ENCODE results near the gene USP34.
"Not testable (repeated sequence)": the region's sequence is repeated elsewhere in the genome, so short reads cannot be mapped to it uniquely, and the experiment has no call there.

USP34 gene

DNA sequence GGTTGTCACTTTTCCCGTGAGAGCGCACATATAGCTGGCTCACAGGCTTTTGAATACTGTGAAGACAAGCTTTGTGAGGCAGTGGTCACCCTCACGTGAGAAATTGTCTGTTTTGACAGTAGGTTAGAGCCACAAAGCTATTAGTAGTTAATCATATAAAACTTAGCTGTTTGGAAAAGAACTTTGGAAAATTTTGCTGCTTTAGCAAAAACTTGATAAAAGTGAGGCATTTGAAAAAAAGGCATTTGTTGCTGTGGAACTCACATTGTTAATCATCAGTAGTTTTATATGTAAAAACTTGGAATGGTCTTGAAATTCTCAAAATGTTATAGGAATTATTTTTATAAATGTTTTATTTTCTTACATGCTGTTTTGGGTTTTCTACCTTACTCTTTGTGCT is 286.6 kb downstream of the USP34 start:
- DNase-seq (ENCODE audit: low spot score) = no peak

DNA sequence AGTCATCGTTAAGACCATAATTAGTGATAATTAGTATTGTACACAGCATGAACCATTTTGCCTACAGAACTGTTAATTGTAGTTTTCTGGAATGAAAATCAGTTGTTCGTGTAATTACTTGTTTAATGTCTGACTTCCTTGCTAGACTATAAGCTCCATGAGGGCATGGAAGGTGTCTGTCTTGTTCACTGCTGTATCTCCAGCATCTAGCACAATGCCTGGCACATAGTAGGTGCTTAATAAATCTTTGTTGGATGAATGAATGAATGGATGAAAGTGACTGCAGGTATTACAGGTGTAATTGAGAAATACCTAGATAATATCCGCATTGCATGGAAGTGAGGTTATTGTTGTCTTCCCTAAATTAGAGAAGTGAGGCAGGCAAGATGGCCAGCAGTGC is 287.1 kb downstream of the USP34 start:
- DNase-seq (ENCODE audit: low spot score) = no peak

DNA sequence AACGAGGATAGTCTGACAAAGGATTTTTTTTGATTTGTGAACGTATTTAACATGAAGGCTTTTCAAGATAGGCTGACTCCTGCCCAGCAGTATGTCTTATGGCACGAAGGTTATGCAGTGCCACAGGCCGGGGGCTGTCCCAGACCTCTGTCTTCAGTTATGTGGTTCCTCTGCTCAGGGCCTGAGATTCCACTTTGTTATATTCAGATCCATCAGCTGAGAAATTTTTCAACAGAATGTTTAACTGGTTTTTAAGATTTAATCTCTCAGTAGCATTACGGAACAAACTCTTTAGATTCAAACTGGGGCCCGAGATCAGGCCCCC is 288.9 kb downstream of the USP34 start:
- no peak for DNase-seq (ENCODE audit: low spot score)

DNA sequence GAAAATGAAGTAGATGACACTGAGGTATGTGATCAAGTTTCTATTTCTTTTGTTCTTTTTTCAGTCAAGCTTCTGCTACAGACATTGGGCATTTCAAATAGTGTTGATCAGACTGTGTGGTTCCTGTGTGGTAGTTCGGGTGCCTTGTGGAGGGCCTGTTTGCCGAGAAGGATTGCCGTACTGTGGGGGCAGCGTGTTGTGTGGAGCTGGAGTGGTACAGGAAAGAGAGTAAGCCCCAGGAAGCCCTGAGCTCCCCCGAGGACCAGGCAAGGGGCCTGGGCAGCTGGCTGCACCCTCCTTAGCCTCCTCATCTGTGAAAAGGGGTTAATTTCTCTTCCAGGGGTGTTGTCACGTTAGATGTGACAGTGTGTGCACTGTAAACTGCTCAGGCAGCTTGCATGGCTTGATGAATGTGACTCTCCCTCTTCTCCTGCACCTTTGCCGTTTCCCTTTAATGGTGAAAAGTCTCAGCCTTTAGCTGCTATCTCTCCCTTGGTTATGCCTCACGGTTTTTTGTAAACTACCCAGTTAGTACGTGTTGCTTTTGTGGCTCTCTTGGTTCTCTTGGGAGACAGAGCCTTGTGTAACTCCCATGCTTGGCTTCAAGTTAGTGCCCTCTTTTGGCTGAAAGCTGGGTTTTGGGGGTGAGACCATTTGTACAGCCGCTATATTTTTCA is 289.4 kb downstream of the USP34 start:
- no peak for DNase-seq (ENCODE audit: low spot score)

DNA sequence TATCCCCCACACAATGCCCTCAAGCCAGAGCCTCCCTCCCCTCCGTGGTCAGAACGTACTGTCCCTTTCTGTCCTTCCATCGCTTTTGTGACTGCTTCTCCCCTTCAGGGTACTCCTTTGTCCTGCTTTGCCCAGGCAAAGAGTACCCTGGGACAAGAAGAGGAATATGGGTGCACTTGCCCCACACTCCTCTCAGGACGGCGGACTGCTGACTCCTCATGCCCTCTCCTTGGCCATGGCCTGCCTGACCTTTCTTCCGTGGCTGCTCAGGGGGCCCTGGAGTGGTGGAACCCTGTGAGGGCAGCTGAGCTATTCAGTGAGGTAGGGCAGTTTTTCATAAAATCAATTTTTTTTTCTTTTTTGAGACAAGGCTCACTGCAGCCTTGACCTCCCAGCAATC is 290.2 kb downstream of the USP34 start:
- no peak for DNase-seq (ENCODE audit: low spot score)

DNA sequence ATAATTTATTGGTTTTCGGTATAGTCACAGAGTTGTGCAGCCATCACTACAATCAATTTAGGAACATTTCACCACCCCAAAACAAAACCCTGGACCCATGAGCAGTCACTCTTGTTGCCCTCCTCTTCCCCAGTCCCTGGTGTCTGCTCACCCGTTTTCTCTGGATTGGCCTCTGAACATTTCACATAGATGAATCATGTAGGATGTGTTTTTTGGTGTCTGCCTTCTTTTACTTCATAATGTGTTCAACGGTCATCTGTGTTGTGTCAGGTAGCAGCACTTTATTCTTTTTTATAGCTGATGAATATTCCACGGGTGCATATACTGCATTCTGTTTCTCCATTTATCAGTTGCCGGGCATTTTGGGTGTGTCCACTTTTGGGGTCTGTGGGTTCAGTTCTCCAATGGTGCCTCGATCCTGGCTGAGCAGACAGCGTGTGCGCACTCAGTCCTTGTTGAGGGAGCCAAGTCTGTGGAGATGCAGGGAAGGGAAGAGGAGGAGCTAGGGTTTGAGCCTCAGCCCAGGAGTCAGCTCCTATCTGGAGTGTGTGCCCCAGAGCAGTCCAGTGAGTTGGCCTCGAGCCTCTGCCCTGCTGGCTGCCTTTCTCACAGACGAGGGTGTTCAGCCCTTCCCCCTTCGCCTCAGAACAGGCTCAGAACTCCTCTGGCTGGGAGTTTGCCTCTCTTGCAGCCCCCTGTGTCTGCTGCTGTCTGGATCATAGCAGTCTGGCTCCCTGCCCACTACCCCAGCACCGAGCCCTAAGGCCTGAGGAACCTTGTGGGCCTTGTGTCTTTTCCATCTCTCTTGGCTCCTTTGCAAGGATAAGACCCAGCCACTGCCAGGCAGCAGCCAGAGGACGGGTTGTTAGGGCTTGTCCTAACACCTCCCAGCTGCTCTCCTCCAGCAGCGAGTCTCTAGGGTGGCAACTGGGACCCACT is 290.9 kb downstream of the USP34 start:
- DNase-seq (ENCODE audit: low spot score) = no peak

DNA sequence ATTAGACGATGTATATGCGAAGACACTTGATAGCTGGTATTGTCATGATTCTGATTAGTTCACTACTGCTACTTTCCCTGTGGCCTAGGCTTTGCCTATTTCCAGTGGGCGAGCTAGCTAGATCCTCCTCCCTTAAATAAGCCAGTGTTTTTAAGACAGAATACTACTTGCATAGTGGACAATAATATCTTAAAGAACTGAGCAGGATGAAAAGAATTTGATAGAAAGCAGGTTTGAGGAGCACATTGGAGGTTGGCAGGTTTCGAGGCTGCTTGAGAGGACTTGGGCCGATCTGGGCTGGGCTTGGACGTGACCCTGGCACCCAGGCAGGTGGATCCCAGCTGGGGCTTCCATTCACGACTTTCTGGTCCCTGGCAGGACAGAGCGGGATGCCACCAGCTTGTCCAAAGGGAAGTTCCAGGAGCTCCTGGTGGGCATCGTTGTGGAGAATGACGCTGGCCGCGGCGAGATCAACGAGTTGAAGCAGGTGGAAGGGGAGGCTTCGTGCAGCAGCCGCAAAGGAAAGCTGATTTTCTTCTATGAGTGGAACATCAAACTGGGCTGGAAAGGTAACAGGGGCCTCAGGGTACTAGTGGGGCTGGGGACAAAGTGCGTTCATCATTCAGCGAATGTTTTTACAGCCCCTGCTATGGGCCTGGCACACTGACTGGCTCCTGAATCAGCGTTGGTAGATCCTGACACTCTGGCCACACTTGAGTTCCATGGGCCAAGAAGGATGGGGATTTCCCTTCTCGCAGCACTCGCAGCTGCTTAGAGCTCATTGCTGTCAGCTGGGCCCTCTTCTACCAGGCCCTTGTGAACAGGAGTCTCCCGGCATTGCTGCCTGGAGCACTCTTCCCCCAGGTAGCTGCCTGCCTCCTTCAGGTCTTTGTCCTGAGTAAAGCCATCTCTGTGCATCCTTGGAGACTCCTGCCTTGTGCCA is 292.0 kb downstream of the USP34 start:
- no peak for DNase-seq (ENCODE audit: low spot score)

DNA sequence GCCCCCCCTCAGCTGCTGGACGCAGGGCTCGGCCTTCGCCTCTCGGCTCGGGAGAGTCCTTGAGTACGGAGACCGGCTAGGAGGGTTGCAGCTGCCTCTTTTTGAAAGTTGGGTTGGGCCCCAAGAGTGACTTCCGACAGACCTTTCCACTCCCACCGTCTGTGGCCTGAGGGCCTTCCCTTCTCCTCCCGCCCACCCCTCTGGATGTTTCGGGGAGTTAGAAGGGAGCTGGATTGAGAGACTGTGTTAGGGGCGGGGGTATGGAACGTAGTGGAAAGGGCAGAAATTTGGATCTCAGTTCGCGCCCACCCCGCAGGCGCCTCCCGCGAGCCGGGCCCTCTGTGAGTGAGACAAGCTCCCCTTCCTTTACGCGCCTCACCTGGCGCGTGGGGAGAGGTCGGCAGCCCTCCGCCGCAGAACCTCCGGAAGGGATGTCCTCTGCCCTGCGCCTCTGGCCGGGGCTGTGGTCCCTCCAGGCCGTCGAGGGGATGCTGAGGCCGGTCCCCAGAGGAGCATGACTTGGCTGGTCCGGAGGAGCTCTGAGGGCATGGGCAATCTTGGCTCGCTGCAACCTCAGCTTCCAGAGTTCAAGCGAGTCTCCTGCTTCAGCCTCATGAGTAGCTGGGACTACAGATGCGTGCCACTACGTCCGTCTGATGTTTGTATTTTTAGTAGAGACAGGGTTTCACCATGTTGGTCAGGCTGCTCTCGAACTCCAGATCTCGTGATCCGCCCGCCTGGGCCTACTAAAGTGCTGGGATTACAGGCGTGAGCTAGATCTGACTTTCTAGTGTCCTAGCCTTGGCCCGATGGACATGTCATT is 292.9 kb downstream of the USP34 start:
- no peak for DNase-seq (ENCODE audit: low spot score)

DNA sequence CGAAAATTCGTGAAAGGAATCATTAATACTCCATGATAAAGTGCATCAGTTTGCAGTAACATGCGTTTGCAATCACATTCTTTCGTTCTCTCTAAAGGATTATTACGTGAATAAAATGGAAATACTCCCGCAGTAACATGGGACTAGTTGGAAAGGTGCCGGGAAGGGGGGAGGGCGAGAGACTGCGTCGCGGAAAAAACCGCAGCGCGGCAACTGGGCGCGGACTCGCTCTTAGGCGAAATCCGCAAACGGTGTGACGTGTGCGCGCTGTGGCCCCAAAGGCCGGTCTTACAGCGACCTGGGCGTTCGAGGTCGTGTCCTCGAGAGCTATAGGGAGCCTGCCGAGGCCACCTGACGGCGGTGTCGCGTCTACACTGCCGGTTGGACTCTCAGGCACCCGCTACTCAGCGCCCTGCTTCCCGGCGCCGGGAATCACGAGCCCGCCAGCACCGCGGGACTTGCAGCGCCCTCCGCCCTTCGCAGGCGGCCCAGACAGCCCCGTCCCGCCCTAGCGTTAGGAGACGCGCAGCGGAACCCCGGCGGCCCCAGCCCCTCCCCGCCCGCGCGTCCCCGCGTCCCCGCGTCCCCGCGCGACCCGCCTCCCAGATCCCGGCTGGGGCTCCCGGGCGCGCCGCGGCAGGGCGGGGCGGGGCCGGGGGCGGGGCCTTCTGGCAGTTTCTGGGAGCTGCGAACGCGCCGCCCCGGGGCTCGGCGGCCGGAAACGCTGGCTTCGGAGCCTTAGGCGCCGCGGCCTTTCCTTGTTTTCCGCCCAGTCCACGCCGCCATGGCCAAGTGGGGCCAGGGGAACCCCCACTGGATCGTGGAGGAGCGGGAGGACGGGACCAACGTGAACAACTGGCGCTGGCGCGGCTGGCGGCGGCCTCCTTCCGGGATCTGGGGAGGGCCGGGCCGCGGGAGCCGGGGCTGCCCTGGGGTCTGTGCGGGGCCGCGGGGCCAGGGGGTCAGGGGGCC is 293.8 kb downstream of the USP34 start:
- DNase-seq (ENCODE audit: low spot score) = peak; percentile 90

DNA sequence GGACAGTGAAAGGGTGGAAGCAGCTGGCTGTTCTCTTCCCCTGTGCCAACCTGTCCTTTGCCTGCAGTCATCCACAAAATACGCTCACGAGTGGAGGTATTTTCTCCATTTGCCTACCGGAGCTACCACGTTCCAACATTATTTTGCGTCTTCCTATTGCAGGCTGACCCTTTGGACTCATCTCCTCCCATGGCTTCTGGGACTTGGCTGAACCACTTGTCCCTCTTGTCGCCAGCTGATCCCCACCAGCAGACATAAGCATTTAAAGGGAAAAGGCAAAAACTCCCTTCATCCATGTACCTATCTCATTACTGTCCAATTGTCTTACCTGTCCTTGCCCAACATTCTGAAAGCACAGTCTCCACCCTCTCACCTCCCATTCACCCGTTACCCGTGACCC is 295.9 kb downstream of the USP34 start:
- DNase-seq (ENCODE audit: low spot score) = no peak

DNA sequence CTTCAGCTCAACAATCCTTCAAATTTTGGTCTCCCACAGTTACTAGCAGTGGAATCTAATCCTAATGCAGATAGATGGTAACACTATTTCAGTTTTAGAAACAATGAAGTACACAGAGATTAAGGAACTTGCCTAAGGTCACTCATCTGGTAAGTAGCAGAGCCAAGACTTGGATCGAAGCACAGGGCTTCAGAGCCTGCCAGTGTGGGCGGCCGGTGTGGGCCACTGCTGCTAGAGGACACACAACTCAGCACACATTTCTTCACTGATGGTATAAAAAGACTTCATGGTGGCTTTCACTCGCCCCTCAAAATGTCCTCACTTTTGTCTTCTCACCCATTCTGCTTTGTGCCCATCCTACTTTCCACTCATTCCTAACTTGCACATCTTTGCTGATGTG is 297.8 kb downstream of the USP34 start:
- DNase-seq (ENCODE audit: low spot score) = no peak

DNA sequence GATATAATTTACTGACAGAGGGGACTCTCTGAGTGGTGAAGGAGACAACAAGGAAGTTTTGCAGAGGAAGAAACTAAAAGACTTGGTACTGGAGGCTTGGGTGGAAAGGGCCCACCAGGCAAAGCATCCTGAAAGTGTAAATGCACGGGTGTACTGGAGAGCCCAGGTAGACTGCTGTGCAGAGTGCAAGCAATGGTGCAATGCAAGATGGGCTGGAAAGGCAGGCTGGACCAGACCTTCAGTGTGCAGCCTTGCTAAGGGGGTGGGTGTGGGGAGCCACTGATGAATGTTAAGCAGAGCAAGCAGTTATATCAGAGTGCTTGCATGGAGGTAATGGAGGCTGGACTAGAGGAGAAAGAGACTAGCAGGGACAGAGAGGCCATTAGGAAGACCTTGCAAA is 298.2 kb downstream of the USP34 start:
- no peak for DNase-seq (ENCODE audit: low spot score)

DNA sequence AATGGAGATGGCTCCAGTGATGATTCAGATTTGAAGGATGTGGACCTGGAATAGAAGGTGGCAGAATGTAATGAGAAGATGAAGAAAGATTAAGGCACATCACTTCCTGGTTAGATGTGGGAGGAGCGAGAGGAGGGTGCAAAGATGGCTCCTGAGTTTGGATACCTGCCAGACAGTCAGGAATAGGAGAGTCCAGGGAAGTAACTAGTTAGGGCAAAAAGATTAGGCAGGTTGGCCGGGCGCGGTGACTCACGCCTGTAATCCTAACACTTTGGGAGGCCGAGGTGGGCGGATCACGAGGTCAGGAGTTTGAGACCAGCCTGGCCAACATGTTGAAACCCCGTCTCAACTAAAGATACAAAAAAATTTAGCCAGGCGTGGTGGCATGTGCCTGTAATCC is 303.3 kb downstream of the USP34 start:
- DNase-seq (ENCODE audit: low spot score) = no peak

DNA sequence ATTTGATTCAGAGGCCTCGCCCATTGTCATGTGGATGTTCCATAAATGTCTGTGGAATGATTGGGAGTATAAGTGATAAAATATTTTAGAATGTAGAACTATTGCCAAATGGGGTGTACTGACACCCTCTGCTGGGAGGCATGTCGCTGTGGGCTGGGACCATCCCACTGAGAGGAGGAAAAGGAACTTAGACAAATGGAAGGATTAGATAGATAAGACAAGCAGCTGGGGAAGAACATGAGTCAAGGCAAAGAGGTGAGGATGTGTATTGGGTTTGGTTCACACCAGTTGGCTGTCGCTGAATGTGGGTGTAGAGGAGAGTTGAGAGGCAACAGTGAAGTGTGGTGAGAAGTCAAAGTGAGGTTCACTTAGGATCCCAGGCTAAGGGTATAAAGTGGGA is 304.9 kb downstream of the USP34 start:
- no peak for DNase-seq (ENCODE audit: low spot score)

DNA sequence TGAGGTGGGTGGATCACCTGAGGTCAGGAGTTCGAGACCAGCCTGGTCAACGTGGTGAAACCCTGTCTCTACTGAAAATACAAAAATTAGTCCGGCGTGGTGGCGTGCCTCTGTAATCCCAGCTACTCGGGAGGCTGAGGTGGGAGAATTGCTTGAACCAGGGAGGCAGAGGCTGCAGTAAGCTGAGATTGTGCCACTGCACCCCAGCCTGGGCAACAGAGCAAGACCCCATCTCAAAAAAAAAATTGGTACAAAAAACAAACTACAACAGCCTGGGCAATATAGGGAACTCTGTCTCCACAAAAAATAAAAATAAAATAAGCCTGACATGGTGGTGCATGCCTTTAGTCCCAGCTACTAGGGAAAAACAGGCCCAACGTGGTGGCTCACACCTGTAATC is 305.8 kb downstream of the USP34 start:
- not testable (repeated sequence) for DNase-seq (ENCODE audit: low spot score)

DNA sequence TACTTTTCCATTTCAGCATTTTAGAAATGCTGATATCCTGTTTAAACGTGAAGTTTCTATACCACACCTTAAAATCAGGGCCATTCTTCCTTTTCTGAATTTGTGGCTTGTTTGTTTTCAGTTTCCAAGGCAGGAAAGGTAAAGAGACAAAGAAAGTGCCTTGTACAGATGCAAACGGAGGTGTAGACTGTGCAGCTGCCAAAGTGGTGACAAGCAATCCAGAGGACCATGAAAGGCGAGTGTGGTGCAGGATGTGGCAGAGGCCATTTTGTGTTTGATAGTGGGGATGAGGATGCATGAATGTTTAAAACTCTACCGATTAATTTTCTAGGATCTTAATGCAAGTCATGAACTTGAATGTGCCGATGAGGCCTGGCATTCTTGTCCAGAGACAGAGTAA is 308.2 kb downstream of the USP34 start:
- DNase-seq (ENCODE audit: low spot score) = no peak

DNA sequence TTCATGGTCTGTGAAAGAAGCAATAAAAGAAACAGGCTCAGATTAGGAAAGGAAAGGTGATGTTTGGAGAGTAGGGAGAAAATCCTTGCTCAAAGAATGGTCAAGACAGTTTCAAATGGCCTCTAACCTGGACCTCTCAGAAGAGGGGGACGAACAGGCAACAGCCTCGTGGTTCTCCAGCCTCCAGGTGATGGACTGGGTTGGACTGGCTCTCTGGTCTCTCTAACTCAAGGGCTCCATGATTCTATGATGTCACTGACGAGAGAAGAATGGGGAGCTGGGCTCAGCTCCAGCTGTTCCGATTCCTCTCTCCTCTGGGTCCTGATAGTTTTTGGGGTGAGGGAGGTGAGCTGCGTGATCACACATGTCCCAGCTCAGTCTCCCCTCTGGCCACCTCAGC is 309.0 kb downstream of the USP34 start, which contains the start of gene C2orf74:
TSS of gene C2orf74 (plus strand) at position 301 of the 400 bp plus-strand sequence. CDS start 327 bp downstream, outside the sequence.
- no peak for DNase-seq (ENCODE audit: low spot score)

DNA sequence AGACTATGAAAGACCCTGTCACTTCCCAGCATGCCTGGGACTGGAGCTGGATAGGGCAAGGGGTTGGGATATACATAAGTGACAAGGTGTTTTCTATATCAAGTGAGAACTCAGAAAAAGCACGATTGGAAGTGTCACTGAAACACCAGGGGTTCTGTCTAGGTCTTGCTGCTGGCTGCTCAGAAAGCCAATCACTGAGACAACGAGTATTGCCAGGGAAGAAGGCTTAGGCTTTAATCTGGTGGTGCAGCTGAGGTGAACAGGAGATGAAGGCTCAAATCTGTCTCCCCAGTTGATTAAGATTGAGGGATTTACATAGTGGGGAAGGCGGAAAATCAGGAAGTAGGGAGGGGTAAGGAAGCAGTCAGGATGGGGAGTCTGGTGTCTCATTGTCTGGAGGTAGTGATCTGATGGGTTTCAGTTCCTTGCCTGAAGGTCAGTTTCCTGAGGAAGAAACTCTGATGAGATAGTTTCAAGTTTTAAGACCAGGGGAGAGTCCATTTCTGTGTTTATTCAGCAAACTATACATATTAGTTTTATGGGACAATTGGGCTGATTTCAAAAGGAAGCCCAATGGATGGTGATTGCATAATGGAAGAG is 312.4 kb downstream of the USP34 start:
- no peak for DNase-seq (ENCODE audit: low spot score)

DNA sequence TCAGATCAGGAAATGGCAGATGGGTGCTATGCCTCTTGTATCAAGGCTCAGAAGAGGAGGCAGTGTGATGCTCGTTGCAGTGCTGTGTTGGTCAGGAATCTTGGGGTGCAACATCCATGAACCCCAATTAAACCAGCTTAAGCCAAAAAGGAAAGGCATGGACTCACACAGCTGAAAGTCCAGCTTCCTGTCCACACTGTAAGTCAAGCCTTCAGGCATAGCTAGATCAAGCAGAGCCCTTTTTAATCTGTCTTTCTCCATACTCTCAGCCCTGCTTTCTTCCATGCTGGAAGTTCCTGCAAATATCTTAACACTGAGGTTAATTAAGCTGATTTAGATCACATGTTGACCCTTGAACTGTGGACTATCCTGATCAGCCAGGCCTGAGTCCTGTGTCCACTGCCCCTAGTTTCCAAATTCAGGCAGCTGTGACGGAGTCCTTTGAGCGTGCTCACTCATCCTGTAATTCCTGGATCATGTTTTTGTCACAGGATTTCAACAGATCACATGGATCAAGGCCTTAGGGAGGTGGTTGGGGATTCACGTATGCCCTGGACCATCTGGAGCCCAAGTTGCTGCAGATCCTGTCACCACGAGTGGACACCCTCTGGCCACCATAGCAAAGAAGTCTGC is 313.4 kb downstream of the USP34 start:
- DNase-seq (ENCODE audit: low spot score) = no peak
